OCI-LY3 (cell line): ENCODE results near the gene FBN2.

Source experiments
- H2AFZ ChIP-seq: fragments of 200-600, 300-600 bp; shearing (Covaris generic); 2 replicates; pipeline ENCODE4 v1.6.0; 2014; ENCODE audit warnings: antibody characterized with exemption, low read depth, low read length
- H3K27ac ChIP-seq: fragments of 200-600, 300-600 bp; sonication (generic); 2 replicates; pipeline ENCODE4 v1.5.1; 2014; ENCODE audit warnings: mild to moderate bottlenecking, low read length, moderate library complexity, mixed read lengths
- H3K27me3 ChIP-seq: fragments of 200-600, 300-600 bp; sonication (generic); 2 replicates; pipeline ENCODE4 v1.6.1; 2014; ENCODE audit warnings: low read depth, low read length, mixed read lengths
- H3K36me3 ChIP-seq: fragments of 200-600, 300-600 bp; sonication (generic); replicated peaks from 2 replicates; pipeline ENCODE3; 2014; ENCODE audit warnings: low read depth, low read length, mixed read lengths
- H3K4me1 ChIP-seq: fragments of 300-600, 200-600 bp; sonication (generic); 2 replicates; pipeline ENCODE4 v1.6.1; 2014; ENCODE audit warnings: low read length, mixed read lengths
- H3K4me2 ChIP-seq: fragments of 200-600, 300-600 bp; sonication (generic); 2 replicates; pipeline ENCODE4 v1.6.1; 2014; ENCODE audit warnings: low read length, mixed read lengths
- H3K4me3 ChIP-seq: fragments of 300-600, 200-600 bp; sonication (generic); 2 replicates; pipeline ENCODE4 v1.5.1; 2014; ENCODE audit warnings: antibody characterized with exemption, mild to moderate bottlenecking, low read length, moderate library complexity
- H3K79me2 ChIP-seq: fragments of 300-600, 200-600 bp; shearing (Covaris generic); 2 replicates; pipeline ENCODE4 v1.6.1; 2014; ENCODE audit warnings: mild to moderate bottlenecking, low read length, mixed read lengths
- H3K9ac ChIP-seq: fragments of 300-600, 200-600 bp; shearing (Covaris generic); 2 replicates; pipeline ENCODE4 v1.6.0; 2014; ENCODE audit warnings: mild to moderate bottlenecking, low read length, moderate library complexity
- H3K9me3 ChIP-seq: fragments of 200-600, 300-600 bp; shearing (Covaris generic); 2 replicates; pipeline ENCODE4 v1.6.1; 2014; ENCODE audit warnings: low read length, mixed read lengths; ENCODE audit not compliant: insufficient read depth
- H4K20me1 ChIP-seq: fragments of 200-600, 300-600 bp; sonication (generic); 2 replicates; pipeline ENCODE4 v1.6.1; 2016; ENCODE audit warnings: low read length, mixed read lengths; ENCODE audit not compliant: insufficient read depth
- EZH2phosphoT487 ChIP-seq: fragments of 200-600 bp; shearing (Covaris generic); IDR thresholded peaks from 2 replicates; pipeline ENCODE4 v1.6.1; 2018; ENCODE audit warnings: antibody characterized with exemption, mixed run types, low read depth
- TF ChIP-seq, protein P1 (sequence below): fragments of 200-600, 300-600 bp; sonication (generic); IDR thresholded peaks from 2 replicates; pipeline ENCODE4 v1.5.1; 2014; ENCODE audit warnings: antibody characterized with exemption, low read length, low read depth

The FBN2 gene

DNA sequence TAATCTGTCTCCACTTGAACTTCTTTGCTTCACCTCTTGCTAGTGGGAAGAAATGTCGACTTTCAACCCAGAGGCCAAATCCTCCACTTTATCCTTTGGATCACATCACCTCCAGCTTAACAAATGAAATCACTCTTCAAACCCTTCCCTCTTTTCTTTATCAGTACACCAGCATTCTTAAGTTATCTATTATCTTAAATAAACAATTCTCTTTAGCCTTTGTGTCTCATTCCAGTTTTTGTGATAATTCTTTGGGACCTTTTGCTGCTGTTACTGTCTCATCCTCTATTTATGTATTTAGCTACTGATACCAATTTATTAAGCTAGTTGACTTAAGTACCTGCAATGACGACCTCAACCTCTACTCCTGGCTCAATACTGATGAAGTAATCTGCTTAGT lies 28.1 kb upstream of the FBN2 start:
- TF ChIP-seq, protein P1, sequence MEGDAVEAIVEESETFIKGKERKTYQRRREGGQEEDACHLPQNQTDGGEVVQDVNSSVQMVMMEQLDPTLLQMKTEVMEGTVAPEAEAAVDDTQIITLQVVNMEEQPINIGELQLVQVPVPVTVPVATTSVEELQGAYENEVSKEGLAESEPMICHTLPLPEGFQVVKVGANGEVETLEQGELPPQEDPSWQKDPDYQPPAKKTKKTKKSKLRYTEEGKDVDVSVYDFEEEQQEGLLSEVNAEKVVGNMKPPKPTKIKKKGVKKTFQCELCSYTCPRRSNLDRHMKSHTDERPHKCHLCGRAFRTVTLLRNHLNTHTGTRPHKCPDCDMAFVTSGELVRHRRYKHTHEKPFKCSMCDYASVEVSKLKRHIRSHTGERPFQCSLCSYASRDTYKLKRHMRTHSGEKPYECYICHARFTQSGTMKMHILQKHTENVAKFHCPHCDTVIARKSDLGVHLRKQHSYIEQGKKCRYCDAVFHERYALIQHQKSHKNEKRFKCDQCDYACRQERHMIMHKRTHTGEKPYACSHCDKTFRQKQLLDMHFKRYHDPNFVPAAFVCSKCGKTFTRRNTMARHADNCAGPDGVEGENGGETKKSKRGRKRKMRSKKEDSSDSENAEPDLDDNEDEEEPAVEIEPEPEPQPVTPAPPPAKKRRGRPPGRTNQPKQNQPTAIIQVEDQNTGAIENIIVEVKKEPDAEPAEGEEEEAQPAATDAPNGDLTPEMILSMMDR, result no peak
- no peak for TF ChIP-seq EZH2phosphoT487
- Histone ChIP-seq H3K27ac (no peak overlapping the region), H3K4me1 (no peaks in the 10 kb centered on the region), H4K20me1 (no peaks in the 10 kb centered on the region), H3K4me3 (no peak overlapping the region), H3K9me3 (no peaks in the 10 kb centered on the region), H3K27me3 (no peaks in the 10 kb centered on the region), H3K36me3 (no peaks in the 10 kb centered on the region), H3K9ac (no peak overlapping the region), H2AFZ (no peak overlapping the region), H3K4me2 (no peak overlapping the region), H3K79me2 (no peaks in the 10 kb centered on the region)

DNA sequence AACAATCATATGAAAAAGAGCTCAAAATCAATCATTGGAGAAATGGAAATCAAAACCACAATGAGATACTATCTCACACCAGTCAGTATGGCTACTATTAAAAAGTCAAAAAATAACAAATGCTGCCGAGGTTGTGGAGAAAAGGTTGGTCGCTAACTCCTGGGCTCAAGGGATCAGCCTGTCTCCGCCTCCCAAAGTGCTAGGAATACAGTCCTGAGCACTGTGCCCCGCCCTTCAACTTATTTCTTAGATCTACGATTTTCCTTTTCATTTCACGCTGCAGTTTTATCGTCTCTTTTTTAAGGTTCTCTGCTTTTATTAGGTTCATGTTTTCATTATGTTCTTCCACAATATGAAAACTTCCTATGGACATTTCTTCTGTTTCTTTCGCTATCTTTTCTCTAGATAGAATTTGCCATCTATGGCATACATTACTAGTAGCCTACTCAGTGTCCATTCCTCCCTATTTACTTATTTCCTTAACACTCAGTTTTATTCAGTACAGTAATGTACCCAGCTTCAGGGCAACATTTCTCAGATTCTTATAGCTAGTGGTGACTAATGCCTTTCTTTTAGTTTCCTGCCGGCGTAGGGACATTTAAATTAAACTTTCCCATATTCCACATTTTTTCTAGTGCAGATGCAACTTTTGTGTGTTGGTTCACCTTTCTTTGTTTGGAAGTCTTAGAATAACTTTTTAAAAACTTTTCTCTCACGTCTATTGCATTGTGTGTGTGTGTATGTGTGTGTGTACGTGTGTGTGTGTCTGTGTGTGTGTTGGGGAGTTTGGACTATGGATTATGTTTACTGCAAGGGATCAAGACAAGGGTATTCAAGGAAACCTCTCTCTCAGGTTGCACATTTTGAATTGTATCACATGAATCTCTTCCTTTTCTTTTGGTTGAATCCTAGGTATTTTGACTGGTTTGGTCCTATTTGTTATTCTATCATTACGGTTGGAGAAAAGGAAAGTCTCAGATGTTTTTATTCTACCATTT lies 21.6 kb upstream of the FBN2 start:
- no peaks in the 10 kb centered on the region for H3K4me1 ChIP-seq
- TF ChIP-seq, protein P1, result no peak
- TF ChIP-seq EZH2phosphoT487, result no peak
- H3K9ac ChIP-seq, result no peak overlapping the region
- H3K9me3 ChIP-seq, result no peaks in the 10 kb centered on the region
- H3K4me3 ChIP-seq, result no peak overlapping the region
- H3K4me2 ChIP-seq, result no peak overlapping the region
- no peaks in the 10 kb centered on the region for H3K79me2 ChIP-seq
- no peaks in the 10 kb centered on the region for H3K36me3 ChIP-seq
- no peak overlapping the region for H2AFZ ChIP-seq
- no peaks in the 10 kb centered on the region for H4K20me1 ChIP-seq
- no peaks in the 10 kb centered on the region for H3K27me3 ChIP-seq
- no peak overlapping the region for H3K27ac ChIP-seq

DNA sequence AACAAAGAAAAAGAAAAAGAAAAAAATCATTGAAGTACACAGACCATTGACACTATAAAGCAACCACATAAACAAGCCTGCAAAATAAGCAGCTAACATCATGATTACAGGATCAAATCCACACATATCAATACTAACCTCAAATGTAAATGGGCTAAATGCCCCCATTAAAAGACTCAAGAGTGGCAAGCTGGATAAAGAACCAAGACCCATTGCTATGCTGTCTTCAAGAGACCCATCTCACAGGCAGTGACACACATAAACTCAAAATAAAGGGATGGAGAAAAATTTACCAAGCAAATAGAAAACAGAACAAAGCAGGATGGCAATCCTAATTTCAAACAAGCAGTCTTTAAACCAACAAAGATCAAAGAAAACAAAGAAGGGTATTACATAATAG lies 15.7 kb upstream of the FBN2 start:
- Histone ChIP-seq H3K4me1 (no peaks in the 10 kb centered on the region), H3K4me2 (no peak overlapping the region), H3K9ac (no peak overlapping the region), H3K36me3 (no peaks in the 10 kb centered on the region), H2AFZ (no peak overlapping the region), H4K20me1 (no peaks in the 10 kb centered on the region), H3K4me3 (no peak overlapping the region), H3K9me3 (no peaks in the 10 kb centered on the region), H3K79me2 (no peaks in the 10 kb centered on the region), H3K27me3 (no peaks in the 10 kb centered on the region), H3K27ac (no peak overlapping the region)
- no peak for TF ChIP-seq EZH2phosphoT487
- TF ChIP-seq, protein P1, result no peak

DNA sequence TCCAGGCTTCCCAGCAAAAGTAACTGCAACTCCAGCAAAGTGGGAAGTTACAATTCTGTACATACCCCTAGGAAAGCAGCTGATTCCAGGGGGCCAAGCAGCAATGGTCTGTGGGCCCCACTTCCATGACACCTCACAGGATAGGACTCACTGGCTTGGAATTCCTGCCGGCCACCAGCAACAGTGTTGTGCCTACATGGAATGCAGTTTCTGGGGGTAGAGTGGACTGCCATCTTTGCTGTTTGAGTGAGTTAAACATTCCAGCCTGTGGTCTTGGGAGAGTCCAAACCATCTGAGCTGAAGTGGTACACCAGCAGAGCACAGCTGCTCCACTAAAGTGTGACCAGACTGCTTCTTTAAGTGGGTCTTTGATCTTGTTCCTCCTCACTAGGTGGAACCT lies 13.4 kb upstream of the FBN2 start:
- Histone ChIP-seq H2AFZ (no peak overlapping the region), H3K4me2 (no peak overlapping the region)

More for the DNA sequence above, 13.4 kb upstream of the FBN2 start:
- Histone ChIP-seq H3K4me3 (no peak overlapping the region), H3K27ac (no peak overlapping the region), H4K20me1 (no peaks in the 10 kb centered on the region), H3K9me3 (no peaks in the 10 kb centered on the region), H3K27me3 (no peaks in the 10 kb centered on the region), H3K36me3 (no peaks in the 10 kb centered on the region), H3K9ac (no peak overlapping the region), H3K4me1 (no peaks in the 10 kb centered on the region), H3K79me2 (no peaks in the 10 kb centered on the region)
- TF ChIP-seq, protein P1, result no peak
- TF ChIP-seq EZH2phosphoT487, result no peak
